HG03521 (cell line): ENCODE data around the gene CCDC89.

Experiments
- ATAC-seq: cut with Tn5 transposase; IDR thresholded peaks from one replicate; pipeline ENCODE4 v1.9.1; 2021; ENCODE audit warnings: mild to moderate bottlenecking, moderate library complexity; ENCODE audit not compliant: unreplicated experiment

Gene CCDC89

GRCh38 chr11:85685820-85686459, at the start of gene CCDC89:
TSS of gene CCDC89 (minus strand) at chr11:85686195. CDS start at chr11:85686130, 65 bp downstream.
- ATAC-seq, result no peak

- ATAC-seq, result no peak
Observed at GRCh38 chr11:85732965-85733364, 47.0 kb upstream of the CCDC89 start.

GRCh38 chr11:85726381-85726780, 40.4 kb upstream of the CCDC89 start:
- ATAC-seq, result no peak

GRCh38 chr11:85725510-85726258, 39.7 kb upstream of the CCDC89 start:
- no peak for ATAC-seq

- ATAC-seq, result no peak
Observed at GRCh38 chr11:85724748-85725465, 38.9 kb upstream of the CCDC89 start.

GRCh38 chr11:85723088-85723487, 37.1 kb upstream of the CCDC89 start:
- no peak for ATAC-seq

- ATAC-seq, result no peak
Observed at GRCh38 chr11:85721191-85721590, 35.2 kb upstream of the CCDC89 start.

GRCh38 chr11:85718991-85719807, 33.2 kb upstream of the CCDC89 start:
- ATAC-seq, result no peak

- ATAC-seq, result no peak
Observed at GRCh38 chr11:85718126-85718943, 32.3 kb upstream of the CCDC89 start.

GRCh38 chr11:85717429-85717828, 31.4 kb upstream of the CCDC89 start:
- no peak for ATAC-seq

GRCh38 chr11:85712953-85713352, 27.0 kb upstream of the CCDC89 start:
- no peak for ATAC-seq

- no peak for ATAC-seq
Observed at GRCh38 chr11:85710917-85711316, 24.9 kb upstream of the CCDC89 start.

GRCh38 chr11:85709941-85710702, 24.1 kb upstream of the CCDC89 start:
- no peak for ATAC-seq

- no peak for ATAC-seq
Observed at GRCh38 chr11:85705800-85706199, 19.8 kb upstream of the CCDC89 start.

GRCh38 chr11:85704967-85705366, 19.0 kb upstream of the CCDC89 start:
- no peak for ATAC-seq

- peak; percentile 76 for ATAC-seq
Observed at GRCh38 chr11:85699957-85700741, 14.2 kb upstream of the CCDC89 start.

GRCh38 chr11:85698195-85698594, 12.2 kb upstream of the CCDC89 start:
- no peak for ATAC-seq

GRCh38 chr11:85697747-85698146, 11.8 kb upstream of the CCDC89 start:
- no peak for ATAC-seq

- no peak for ATAC-seq
Observed at GRCh38 chr11:85695546-85695945, 9.6 kb upstream of the CCDC89 start.
